ENCODE results near the gene TMPRSS13.

The TMPRSS13 gene

GRCh38 chr11:117910525-117910924 lies 18.7 kb downstream of the TMPRSS13 start:
- no peak for DNase-seq

GRCh38 chr11:117909611-117910382 lies 19.4 kb downstream of the TMPRSS13 start:
- no peak for DNase-seq

- no peak for DNase-seq
Measured at GRCh38 chr11:117908959-117909610, 20.1 kb downstream of the TMPRSS13 start.

- no peak for DNase-seq
Measured at GRCh38 chr11:117908109-117908895, 20.9 kb downstream of the TMPRSS13 start.

- peak; percentile 71 for DNase-seq
Measured at GRCh38 chr11:117907276-117908108, 21.7 kb downstream of the TMPRSS13 start.

GRCh38 chr11:117906710-117907109 lies 22.5 kb downstream of the TMPRSS13 start:
- no peak for DNase-seq

GRCh38 chr11:117906126-117906525 lies 23.1 kb downstream of the TMPRSS13 start:
- DNase-seq = no peak

GRCh38 chr11:117905524-117905923 lies 23.7 kb downstream of the TMPRSS13 start:
- no peak for DNase-seq

GRCh38 chr11:117903505-117904382 lies 25.5 kb downstream of the TMPRSS13 start:
- DNase-seq = no peak

- DNase-seq = no peak
Measured at GRCh38 chr11:117902001-117902845, 27.0 kb downstream of the TMPRSS13 start.

GRCh38 chr11:117901601-117902000 lies 27.6 kb downstream of the TMPRSS13 start:
- no peak for DNase-seq

- no peak for DNase-seq
Measured at GRCh38 chr11:117900720-117901440, 28.3 kb downstream of the TMPRSS13 start.

GRCh38 chr11:117900121-117900648 lies 29.0 kb downstream of the TMPRSS13 start:
- DNase-seq = no peak

GRCh38 chr11:117898059-117898458 lies 31.1 kb downstream of the TMPRSS13 start:
- DNase-seq = no peak

GRCh38 chr11:117892651-117893050 lies 36.6 kb downstream of the TMPRSS13 start:
- no peak for DNase-seq

- DNase-seq = no peak
Measured at GRCh38 chr11:117891362-117891761, 37.8 kb downstream of the TMPRSS13 start.

- DNase-seq = no peak
Measured at GRCh38 chr11:117888139-117888566, 41.0 kb downstream of the TMPRSS13 start.

GRCh38 chr11:117887431-117888138 lies 41.6 kb downstream of the TMPRSS13 start:
- DNase-seq = no peak

GRCh38 chr11:117885777-117886176 lies 43.4 kb downstream of the TMPRSS13 start:
- no peak for DNase-seq

Data from CD4-positive, alpha-beta T cell treated with Interleukin-12 subunit alpha and Interleukin-12 subunit beta, for 1 hour (primary cell).